ENCODE measurements around the gene DNAJB12. TPM values are rescaled to one million over a fixed set of nuclear protein-coding genes. Genes with fewer than 3 reads are reported as not detected.

The DNAJB12 gene
- total and polyA plus RNA-seq, 10 of the 15 experiments (the other 5 are each of a cell fraction or from before 2014, with no cell fraction given) = 4.6 to 31.6 (median 18.8) TPM

- TF ChIP-seq ZBTB33 (IDR thresholded peaks at IDR 0.05) = no peak
- no peak for TF ChIP-seq RUNX3 (IDR thresholded peaks at IDR 0.05; ENCODE audit: low read length)
- no peak for TF ChIP-seq TCF3 (IDR thresholded peaks at IDR 0.05; ENCODE audit: borderline replicate concordance, insufficient read depth, low read depth, low read length)
- no peak for TF ChIP-seq ETV6 (conservative IDR thresholded peaks at IDR 0.05 in 1 of 2, IDR thresholded peaks at IDR 0.05 in 1 of 2; ENCODE audit: borderline replicate concordance in 1 of 2, low read depth in 1 of 2)
- no peak for TF ChIP-seq NRF1 (conservative IDR thresholded peaks at IDR 0.05; ENCODE audit: low read depth, low read length)
- TF ChIP-seq MAX (IDR thresholded peaks at IDR 0.05; ENCODE audit: low read depth, low read length) = peak; percentile 50; the same call in 1 of the 2 replicates
- peak; percentile 86 to 99 (median 98) for TF ChIP-seq CTCF (IDR thresholded peaks at IDR 0.05 in 2 of 3, conservative IDR thresholded peaks at IDR 0.05 in 1 of 3; ENCODE audit: control insufficient read depth in 2 of 3, extremely low read depth in 1 of 3, insufficient read depth in 1 of 3, low read depth in 3 of 3, low read length in 3 of 3)
- TF ChIP-seq ZBTB40 (IDR thresholded peaks at IDR 0.05; ENCODE audit: borderline replicate concordance) = no peak
- TF ChIP-seq EGR1 (IDR thresholded peaks at IDR 0.05; ENCODE audit: borderline replicate concordance in 1 of 2, low read depth in 2 of 2, low read length in 2 of 2) = no peak
- TF ChIP-seq YY1 (IDR thresholded peaks at IDR 0.05; ENCODE audit: low read depth, low read length) = peak; percentile 92
- TF ChIP-seq DPF2 (IDR thresholded peaks at IDR 0.05) = no peak
- peak; percentile 75 for TF ChIP-seq RAD21 (IDR thresholded peaks at IDR 0.05; ENCODE audit: insufficient read depth, low read depth, low read length)
- 0 out of 2 replicates have a peak, but pooled peaks have one; percentile 73 for TF ChIP-seq HDGF (IDR thresholded peaks at IDR 0.05)
- no peak for TF ChIP-seq RCOR1 (conservative IDR thresholded peaks at IDR 0.05; ENCODE audit: low read depth, low read length)
- TF ChIP-seq IKZF1 (conservative IDR thresholded peaks at IDR 0.05) = 0 out of 2 replicates have a peak, but pooled peaks have one; percentile 18
- TF ChIP-seq STAT1 (conservative IDR thresholded peaks at IDR 0.05) = 0 out of 2 replicates have a peak, but pooled peaks have one; percentile 50
- no peak for TF ChIP-seq NR2F1 (conservative IDR thresholded peaks at IDR 0.05)
- TF ChIP-seq CBX5 (IDR thresholded peaks at IDR 0.05; ENCODE audit: low read depth) = no peak
- TF ChIP-seq IKZF2 (IDR thresholded peaks at IDR 0.05) = no peak
Measured at GRCh38 chr10:72340510-72341261, 14.0 kb downstream of the DNAJB12 start (continued).

Measured in GM12878 (cell line).